HG02840 (cell line): Measurements from ENCODE around the gene GNG13.
"Not testable (repeated sequence)": the region's sequence is repeated elsewhere in the genome, so short reads cannot be mapped to it uniquely, and the experiment has no call there.

ENCODE experiments used
- ATAC-seq: cut with Tn5 transposase; IDR thresholded peaks from one replicate; pipeline ENCODE4 v1.9.1; 2021; ENCODE audit warnings: mild to moderate bottlenecking, moderate library complexity, moderate number of reproducible peaks; ENCODE audit not compliant: unreplicated experiment, low FRiP score

The GNG13 gene

GRCh38 chr16:781346-782010 lies 19.1 kb downstream of the GNG13 start:
- ATAC-seq, result no peak

GRCh38 chr16:780296-780695 lies 20.2 kb downstream of the GNG13 start:
- no peak for ATAC-seq

- ATAC-seq, result no peak
Observed at GRCh38 chr16:779561-779960, 21.0 kb downstream of the GNG13 start.

GRCh38 chr16:778909-779527 lies 21.5 kb downstream of the GNG13 start:
- ATAC-seq, result no peak

DNA sequence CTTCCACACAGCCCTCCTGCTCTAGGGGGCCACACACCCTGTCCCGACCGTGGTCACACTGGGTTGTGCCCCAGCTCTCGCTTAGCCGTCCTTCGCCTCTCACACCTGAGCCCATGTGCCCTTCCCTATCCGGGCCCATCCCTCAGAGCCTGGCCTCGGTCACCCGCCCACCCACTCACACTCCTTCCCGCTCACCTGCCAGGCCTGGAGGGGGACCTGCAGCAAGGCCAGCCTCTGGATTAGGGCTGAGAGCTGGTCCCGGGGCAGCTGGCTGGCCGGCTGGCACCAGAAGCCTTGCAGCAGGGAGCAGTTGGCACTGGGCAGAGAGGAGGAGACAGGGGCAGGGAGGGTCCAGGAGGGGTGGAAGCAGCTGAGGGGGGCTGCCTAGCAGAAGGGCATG lies 22.1 kb downstream of the GNG13 start:
- ATAC-seq, result no peak

DNA sequence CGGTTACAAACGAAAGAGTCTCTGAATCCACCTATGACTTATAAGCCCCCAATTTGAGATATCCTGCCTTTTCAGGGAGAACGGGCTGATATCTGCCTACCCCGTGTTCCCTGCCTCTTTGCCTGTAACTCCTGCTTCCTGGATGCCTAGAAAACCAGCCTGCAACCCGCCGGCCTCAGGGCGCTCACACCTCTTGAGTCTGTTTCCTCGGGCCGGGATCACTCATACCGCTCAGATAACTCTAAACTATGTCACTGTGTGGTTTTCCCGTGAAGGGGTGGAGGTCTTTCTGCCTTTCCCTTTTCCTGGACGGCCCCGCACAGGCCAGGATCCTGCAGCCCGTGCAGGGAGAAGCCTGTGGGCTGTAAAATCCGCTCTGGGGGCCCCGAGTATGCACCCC lies 22.7 kb downstream of the GNG13 start:
- ATAC-seq, result no peak

- ATAC-seq, result no peak
Observed at GRCh38 chr16:776824-777223, 23.7 kb downstream of the GNG13 start.

DNA sequence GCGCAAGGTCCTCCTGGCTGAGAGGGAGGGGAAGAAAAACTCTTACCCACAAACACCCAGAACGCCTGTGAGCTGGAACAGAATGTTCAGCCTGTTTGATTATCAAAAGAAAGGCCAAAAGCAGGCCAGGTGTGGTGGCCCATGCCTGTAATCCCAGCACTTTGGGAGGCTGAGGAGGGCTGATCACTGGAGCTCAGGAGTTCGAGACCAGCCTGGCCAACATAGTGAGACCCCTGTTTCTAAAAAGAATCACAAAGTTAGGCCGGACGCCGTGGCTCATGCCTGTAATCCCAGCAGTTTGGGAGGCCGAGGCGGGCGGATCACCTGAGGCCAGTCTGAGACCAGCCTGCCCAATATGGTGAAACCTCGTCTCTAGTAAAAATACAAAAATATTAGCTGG lies 24.2 kb downstream of the GNG13 start:
- not testable (repeated sequence) for ATAC-seq

DNA sequence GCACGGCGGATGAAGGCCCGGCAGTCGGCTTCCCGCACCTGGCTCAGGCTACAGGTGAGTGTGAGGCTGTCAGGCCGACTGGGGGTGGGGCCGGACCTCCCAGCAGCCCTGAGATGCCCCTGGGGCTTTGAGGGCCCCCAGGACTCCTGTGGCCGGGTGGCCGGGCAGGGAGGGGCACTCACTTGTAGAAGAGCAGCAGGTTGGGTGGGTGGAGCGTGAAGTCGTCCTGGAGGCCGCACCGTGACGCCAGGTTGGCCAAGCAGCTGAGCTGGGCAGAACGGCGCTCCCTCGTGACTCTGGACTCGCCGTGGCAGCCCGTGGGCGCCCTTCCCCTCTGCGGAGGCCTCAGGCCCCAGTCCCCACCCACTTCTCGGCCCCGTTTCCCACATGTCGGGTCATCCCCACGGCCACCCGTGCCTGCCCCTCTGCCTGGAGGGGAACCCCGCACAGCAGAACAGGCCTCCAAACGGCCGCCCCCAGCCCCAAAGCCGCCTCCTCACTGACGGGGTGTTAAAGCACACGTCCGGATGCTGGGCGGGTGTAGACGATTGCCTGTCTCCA lies 25.2 kb downstream of the GNG13 start:
- no peak for ATAC-seq

DNA sequence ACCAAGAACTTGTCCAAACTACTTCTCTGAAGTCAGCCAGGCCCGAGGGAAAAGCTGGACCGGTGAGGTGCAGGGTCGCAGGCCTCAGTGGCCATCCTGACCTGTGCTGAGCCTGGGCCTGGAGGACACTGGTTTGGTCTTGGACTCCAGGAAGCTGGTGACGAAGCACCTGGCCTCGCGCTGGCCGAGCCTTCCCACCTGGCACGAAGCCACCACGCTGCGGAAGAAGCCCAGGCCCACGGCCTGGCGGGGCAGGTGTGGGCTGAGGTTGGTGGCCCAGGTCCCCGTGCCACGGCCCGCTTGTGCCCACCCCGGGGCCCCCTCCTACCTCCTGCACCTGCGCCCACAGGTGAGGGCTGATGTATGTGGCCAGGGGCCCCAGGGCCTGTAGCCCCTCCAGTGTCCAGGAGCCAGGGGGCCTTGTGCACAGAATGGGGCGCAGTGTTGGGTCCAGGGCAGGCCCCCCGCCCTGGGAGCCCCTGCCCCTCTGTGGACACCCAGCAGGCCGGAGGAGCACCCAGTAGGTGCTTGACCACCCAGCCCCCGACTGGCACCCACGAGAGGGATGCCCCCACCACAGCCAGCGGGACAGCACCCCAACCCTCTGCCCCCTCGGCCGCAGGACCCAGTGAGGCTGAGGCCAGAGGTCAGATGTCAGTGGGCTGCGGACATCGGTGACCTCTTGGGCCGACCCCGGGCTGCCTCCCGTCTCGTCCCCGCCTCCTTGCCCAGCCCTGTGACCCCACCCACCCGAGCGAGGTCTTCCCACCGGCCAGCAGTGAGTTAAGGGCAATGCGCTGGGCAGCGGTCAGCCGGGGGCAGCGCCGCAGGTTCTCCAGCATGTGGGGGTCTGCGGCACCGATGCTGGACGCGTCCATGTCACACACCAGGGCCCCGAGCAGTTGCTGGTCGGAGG lies 26.2 kb downstream of the GNG13 start:
- no peak for ATAC-seq

GRCh38 chr16:772959-773358 lies 27.6 kb downstream of the GNG13 start:
- ATAC-seq, result no peak

GRCh38 chr16:770411-770810 lies 30.1 kb downstream of the GNG13 start:
- ATAC-seq, result no peak

GRCh38 chr16:769934-770333 lies 30.6 kb downstream of the GNG13 start:
- no peak for ATAC-seq

DNA sequence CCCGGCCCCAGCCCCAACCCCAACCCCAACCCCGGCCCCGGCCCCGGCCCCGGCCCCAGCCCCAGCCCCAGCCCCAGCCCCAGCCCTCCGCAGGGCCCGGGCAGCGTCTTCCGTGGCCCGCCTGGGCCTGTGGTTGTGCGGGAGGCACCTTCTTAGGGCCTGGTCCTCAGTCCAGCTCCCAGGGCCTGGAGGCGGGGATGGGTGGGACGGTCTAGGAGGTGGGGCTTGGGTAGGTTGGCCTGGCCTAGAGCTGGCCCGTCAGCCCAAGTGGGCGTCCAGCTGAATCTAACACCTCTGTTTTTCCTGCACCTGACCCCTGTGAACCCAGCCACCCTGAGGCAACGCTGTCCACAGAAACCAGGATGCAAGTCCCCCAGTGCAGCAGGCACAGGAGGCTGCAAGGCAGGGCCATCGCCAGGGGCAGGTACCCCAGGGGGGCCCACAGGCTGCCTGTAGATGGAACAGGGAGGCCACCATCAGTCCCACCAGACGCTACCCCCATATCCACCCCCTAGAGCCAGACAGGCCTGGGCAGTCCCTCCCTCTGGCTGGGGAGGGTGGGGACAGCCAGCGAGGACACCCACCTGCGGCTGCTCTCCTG lies 31.2 kb downstream of the GNG13 start:
- no peak for ATAC-seq

GRCh38 chr16:768428-768827 lies 32.1 kb downstream of the GNG13 start:
- no peak for ATAC-seq

- ATAC-seq, result no peak
Observed at GRCh38 chr16:767743-768235, 32.7 kb downstream of the GNG13 start.

- no peak for ATAC-seq
Observed at GRCh38 chr16:766820-767640, 33.5 kb downstream of the GNG13 start.

DNA sequence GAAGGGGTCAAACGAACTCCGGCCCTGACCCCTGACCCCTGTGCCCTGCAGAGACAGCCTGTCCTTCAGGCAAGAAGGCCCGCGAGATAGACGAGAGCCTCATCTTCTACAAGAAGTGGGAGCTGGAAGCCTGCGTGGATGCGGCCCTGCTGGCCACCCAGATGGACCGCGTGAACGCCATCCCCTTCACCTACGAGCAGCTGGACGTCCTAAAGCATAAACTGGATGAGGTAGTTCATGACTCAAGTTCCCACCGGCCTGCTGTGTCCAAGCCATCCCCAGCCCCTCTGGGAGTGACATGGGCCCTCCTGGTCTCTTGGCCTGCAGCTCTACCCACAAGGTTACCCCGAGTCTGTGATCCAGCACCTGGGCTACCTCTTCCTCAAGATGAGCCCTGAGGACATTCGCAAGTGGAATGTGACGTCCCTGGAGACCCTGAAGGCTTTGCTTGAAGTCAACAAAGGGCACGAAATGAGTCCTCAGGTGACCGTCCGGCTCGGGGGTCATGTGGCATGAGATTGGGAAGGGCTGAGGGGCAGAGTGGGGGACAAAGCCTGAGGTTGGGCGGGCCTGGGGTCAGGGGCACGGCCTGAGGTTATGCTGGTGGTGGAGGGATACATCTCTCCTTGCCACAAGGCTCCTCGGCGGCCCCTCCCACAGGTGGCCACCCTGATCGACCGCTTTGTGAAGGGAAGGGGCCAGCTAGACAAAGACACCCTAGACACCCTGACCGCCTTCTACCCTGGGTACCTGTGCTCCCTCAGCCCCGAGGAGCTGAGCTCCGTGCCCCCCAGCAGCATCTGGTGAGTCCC lies 34.3 kb downstream of the GNG13 start:
- no peak for ATAC-seq

- ATAC-seq, result no peak
Observed at GRCh38 chr16:765488-765865, 35.1 kb downstream of the GNG13 start.
